Fibroblast of skin of left quadriceps (primary cell): Measurements from ENCODE around the gene RPS14.
A peak's percentile ranks its signal among the peaks of the same experiment; 100 is the strongest.

Experiments used
- DNase-seq, 2 experiments: peaks; one replicate each; pipeline ENCODE4 v3.0.0-alpha.2; 2013; ENCODE audit warnings: low read depth in 2 of 2

The RPS14 gene

DNA sequence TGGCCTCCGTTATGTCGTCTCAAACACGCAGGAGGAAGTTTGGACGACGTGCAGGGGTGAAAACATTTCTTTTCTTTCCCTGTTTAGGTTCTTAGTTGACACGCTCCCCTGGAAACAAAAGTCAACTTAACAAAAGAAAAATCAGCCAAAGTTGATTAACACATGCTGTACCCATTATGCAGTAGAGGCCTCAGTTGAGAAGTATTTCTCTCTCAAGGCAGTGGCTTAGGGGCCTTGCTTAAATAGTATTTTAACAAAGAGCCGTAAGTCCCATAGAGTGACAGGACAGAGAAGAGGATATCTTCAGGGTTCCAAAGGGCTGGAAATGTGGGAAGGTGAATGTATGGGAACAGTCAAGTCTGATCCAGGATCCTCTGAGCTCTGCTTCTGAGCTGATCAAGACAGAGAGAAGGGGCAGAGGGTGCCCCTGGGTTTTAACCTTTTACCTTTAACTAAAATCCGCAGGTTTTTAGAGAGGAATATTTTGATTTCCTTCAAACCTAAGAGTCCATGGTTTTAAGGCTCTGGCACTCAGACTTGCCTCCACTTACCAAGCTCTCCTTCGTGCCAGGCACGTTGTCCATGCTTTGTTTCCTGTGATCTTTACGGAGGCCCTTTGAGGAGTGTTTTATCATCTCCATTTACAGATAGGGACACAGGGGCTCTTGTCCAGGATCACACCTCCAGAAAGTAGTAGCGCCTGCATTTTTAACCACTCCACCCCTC, 36.2 kb downstream of the RPS14 start:
- DNase-seq, result no peak

DNA sequence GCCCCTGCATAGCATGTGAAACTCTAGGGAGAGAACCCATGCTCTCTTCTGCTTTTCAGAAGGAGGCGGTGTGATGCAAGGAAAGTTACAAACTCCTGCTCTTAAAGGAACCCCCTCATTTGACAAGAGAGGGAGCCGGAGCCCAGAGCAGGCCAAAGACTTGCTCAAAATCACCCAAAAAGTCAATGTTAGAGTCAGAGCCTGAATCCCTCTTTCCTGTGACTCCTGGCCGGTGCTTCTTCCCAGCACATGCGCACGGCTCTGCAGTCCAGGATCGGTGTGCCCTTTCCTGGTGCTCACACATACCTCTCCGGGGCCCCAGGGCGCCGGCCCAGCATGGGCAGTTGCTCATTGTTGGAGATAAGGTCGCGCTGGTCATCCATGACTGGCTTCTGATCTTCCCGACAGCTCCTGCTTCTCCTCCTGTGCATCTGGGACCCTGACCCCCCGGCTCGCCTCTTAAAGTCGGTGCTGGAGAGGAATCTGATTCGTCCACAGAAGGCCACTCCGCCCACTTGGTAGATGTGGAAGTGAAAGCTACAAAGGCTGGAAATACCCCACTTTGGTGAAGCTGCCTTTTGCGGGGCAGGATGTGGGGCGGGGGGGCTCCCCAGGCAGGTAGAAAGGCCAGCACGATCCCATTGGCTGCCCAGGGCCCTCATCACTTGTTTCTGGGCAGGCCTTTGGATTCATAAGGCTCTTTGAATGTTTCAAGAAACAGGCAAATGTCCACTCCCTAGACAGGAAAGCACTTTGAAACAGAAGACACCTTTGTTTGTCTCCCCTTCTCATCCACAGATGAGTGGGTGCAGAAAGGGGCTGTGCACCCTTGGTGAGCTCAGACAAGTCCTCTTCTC, 37.0 kb downstream of the RPS14 start, which contains the start of gene CD74:
Gene CD74 (minus strand): TSS at position 592 of the 857 bp plus-strand sequence. CDS start 161 bp downstream, at position 431.
- DNase-seq, result no peak

DNA sequence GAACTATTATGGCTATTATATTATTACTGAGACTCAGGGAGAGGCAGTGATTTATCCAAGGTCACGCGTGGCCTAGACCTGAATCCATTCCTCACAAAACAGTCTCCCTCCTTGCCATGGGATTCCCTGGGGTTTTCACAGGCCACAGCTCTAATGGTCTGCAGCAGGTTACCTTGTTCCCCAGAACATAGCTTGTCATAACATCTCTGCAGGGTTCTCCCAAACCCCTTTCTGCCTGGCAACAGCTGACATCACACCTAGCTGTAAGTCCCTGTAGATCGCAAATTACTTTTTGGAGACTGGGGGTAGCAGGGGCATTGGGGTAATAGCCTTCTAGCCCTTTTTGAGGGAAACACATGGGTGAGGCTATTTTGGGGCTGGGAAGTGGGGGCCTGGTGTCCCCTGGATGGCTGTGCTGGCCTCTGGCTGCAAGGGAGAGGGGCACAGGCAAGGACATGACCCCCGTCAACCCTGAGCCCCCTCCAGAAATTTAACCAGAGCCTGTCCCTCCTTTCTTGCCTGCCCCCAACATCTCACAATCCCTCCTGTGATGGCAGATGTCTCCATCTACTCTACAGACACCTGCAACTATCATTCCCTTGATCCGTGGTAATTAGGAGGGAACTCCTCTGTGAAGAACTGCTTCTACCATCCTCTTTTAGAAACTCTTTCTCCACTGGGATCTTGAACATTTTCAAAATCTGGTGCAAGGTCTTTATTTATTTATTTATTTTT, 38.1 kb downstream of the RPS14 start:
- no peak for DNase-seq

DNA sequence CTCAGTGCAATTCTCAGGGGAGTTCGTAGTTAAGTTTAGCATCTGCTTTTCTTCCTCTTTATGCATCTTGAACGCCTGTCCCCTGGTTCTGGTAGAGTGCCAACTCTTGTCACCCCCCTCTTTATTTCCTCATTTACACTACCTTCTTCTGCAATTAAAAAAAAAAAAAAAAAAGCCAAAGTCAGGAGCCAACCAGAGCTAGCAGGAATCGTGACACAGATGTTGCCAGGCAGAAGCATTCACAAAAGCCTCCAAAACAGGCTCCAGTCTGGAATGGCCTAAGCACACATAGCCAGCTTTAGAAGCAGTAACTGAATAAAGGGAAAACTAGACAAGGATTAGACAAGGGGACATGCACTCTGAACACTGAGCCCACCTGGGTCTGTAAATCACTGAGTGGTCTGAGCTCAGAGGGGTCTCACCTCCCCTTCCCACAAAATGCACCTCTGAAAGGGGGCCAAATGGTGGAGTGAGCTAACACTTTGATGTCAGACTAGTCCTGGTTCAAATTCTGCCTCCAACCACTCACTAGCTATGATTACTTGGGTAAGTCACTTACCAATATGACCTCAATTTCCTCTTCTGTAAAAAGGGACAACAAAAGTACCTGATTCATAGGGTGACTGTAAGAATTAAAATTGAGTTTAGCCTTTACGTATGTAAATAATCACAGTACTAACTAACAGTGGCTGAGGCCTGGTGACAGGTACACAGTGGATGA, 38.9 kb downstream of the RPS14 start:
- DNase-seq, result peak; percentile 32 to 37

DNA sequence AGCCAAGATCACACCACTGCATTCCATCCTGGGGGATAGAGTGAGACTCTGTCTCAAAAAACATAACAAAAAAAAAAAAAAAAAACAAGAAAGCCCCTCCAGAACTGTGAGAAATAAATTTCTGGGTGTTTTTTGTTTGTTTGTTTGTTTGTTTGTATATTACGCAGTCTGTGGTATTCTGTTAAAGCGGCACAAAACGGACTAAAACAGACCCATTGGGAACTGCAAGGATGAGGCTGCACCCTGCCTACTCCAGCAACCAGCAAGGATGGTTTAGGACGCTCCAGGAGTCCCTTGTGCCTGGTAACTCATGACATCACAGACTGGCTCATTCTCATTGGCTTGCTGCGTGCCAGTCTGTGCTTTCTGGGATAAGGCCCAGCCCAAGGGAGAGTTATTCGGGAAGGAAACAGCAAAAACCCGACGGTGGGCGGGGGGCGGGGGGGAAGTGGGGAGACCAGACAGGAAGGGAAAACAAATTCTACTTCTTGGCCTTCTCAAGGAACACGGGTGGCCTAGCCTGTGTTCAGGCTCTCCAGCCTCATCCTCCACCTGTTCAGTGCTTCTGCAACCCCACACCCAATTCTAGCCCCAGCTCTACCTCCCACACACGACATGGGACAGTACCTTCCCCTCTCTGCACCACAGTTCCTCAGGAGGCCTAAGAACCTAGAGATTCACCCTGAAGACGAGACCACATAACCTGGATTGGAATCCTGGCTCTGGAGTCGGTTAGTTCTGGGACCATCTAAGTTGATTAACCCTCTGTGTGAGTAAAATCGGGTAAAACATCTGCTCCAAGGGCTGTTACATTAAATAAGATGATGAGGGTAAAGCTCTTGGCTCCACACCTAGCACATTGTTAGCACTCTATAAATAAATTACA, 39.7 kb downstream of the RPS14 start:
- DNase-seq, result peak; percentile 60 to 63

DNA sequence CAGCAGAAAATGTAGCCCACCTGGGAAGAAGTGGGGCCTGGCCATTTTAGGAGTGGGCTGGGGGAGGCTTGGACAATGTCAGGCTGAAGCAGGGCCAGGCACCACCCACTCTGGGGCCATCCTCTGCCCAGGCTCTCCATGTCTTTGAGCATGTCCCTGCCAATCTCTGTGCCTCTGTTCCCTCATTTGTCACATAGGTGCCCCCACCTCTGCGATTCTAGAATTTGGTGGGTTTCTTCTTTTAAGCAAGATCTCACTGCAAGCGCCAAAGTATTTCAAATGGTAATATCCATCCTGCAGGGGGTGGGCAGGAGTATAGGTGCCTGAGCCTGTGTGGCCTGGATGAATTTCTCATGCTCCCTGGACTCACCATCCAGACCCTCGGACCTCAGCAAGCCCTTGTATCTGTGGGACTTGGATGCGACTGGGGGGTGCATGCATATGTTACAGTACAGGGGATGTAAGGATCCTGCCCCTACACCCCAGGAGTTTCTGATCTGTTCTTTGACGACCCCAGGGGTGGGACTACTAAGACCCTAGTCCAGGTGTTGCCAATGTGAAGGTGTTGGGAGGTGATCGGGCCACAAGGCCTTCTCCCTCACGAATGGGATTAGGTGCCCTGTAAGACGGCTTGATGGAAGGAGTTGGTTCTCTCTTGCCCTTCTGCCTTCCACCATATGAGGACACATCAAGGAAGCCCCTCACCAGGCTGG, 41.2 kb downstream of the RPS14 start:
- DNase-seq, result no peak

DNA sequence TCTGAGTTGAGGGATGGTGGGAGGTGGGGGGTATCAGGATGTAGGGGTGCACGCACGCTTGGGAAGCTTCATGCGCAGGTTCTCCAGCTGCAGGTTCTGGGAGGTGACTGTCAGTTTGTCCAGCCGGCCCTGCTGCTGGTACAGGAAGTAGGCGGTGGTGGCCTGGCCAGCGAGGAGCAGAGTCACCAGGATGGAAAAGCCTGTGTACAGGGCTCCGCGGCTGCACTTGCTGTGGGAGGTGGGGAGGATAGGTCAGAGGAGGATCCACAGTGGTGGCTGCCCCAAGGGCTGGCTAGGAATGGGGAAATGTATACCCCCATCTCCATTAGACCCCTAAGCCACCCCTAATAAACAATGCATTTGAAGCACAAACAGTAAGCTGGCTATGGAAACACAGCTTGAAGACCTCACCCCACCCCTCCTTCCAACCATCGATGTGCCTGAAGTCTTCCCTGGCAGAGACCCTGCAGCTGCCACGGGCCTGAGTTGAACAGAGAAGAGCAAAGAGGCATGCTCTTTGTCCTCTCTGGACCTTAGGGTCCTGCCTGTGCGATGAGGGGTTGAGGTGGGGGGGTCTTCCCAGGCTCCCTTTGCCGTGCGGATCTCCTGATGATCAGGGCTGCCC, 42.3 kb downstream of the RPS14 start:
- DNase-seq, result no peak

DNA sequence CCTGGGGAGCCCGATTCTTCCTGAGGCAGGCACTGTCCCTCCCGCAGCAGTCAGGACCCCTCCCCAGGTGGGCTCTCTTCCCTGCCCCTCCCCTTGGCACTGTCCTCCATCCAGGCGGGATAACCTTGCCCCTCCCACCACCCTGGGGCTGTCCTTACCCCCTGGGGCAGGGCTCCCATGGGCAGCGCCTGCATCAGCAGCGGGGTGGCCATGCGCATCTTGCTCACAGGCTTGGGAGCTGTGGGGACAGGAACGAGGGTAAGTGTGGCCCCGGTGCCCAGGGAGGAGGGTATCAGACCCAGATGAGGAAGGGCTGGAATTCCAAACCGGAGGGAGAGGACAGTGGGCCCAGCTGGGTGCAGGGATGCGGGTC, 42.8 kb downstream of the RPS14 start:
- DNase-seq, result no peak

DNA sequence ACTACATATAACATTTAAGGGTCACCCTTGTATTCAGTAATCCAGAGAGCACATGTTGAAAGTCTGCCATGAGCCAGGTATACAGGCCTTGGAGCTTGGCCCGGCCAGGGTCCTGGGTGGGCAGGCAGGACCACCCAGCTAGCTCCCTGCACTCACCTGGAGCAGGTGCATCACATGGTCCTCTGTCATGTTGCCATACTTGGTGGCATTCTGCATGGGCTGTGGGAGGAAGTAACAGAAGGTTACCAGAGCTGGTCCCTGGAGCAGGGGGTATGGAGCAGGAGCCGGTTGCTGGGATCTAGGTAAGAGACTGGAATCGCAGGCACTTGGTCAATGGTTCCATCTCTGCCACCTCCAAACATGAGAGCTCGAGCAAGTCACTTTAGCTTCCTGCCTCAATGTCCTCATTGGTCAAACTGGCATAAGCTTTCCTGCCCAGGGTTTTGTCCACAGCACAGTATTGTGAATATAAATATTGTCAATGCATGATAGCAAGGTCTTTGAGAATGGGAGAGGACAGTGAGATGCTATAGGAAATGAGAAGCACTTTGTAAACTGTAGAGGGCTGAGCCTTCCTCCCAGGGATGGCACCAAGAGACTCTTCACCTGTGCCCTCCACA, 43.3 kb downstream of the RPS14 start:
- no peak for DNase-seq

DNA sequence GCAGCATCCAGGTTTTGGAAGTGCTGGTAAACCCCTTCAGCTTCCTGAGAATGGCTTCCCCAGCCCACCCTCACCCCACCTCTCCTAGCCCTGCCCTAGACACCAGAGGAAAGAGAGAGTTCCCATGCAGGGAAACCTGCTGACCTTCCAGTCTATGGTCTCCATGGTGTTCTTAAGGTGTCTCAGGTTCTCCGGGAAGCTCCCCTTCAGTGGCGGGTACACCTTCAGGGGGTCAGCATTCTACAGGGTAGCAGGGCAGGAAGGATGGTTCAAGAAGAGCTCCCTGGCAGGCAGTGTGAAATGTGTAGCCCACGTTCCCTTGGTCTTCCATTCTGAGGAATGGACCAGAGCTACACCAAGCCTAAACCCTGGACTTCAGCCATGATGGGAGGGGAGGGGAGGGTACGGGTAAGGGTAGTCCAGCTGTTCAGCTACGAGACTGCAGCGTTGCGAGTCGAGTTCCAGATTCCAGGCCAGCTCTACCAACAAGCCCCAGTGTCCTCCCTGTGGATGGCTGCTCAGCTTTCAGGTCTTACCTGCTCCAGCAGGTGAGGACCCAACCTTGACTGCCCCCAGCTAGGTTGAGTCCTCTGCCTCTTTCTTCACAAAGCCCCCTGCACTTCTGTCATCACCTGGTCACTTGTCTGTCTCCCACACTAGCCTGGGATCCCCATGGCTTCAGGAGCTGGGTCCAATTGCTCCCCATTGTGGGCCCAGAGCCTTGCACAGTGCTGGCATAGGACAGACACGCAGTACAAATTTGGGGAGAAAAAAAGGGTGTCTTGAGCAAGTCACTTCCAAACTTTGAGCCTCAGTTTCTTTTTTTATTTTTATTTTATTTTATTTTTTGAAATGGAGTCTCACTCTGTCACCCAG, 44.4 kb downstream of the RPS14 start:
- no peak for DNase-seq

DNA sequence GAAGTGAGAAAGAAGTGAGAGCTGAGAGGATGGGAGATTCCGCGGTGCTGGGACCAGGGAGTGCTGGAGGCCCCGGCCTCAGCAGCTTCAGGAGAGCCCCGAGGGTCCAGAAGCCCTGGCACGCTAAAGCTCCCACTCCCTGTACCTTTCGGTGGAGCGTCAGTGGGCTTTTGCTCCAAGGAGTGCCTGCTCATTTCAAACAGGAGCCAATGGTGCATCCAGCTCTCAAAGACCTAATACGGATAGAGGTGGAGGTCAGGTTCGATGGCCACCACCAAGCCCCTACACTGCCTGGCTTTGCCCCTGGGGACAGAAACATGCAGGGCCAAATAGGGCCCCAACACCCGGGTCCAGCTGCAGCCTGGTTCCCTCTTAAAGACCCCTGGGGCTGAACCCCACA, 45.0 kb downstream of the RPS14 start:
- no peak for DNase-seq

DNA sequence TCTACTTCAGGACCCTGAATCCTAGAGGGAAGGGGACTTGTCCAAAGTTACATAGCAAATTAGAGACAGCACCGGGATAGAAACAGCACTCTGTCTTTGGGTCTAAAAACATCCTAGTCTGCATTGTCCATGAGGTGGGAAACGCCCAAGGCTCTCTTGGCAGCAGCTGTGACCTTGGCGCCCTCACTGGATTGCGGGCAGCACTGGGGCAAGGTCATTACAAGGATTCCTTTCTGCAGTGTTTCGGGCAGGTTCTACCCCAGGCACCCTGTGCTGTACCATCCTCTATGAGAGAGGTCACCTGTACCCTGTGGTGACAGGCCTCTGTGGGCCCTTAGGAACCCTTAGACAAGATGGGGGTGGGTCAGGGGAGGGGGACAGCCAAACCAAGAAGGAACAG, 45.4 kb downstream of the RPS14 start:
- no peak for DNase-seq

DNA sequence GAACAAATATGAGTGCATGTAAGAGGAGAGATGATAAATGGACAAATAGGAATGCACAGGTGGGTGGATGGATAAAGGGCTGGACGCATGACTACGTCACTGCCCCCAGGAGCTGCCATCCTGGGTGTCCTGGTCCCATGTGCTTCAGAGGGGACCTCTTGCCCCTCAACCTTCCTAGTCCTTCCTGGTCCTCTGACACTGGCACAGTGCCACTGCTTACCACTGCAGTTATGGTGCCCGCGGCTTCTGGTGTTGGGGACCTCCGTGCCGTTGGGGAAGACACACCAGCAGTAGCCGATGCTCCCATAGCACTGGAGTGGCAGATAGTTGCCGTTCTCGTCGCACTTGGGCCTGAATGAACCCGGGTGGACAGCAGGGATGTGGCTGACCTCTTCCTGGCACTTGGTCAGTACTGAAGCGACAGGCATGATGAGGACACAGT, 46.6 kb downstream of the RPS14 start:
- DNase-seq, result no peak

DNA sequence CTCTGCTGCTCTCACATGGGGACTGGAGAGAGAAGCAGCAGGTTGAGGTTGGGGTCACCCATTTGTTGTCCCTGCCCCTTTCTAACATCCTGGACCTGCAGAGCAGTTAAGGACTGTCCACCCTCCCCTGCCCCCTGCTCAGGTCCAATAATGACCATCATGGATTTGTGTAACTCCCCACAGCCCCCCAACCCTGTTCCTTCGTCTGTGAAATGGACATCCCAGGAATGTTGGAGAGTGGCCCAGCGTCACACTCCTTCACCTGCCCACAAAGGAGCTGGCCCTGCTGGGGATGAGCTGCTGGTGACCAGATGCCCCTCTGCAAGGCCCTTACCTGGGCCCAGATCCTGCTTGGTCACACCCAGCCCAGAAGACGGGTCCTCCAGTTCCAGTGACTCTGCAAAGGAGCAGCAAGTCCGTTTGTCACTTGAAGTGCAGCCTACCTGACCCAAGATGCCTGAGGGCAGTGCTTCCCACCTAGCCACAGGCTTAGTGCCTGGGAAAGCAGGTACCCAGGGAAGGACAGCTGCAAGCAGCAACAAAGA, 47.2 kb downstream of the RPS14 start:
- DNase-seq, result no peak

DNA sequence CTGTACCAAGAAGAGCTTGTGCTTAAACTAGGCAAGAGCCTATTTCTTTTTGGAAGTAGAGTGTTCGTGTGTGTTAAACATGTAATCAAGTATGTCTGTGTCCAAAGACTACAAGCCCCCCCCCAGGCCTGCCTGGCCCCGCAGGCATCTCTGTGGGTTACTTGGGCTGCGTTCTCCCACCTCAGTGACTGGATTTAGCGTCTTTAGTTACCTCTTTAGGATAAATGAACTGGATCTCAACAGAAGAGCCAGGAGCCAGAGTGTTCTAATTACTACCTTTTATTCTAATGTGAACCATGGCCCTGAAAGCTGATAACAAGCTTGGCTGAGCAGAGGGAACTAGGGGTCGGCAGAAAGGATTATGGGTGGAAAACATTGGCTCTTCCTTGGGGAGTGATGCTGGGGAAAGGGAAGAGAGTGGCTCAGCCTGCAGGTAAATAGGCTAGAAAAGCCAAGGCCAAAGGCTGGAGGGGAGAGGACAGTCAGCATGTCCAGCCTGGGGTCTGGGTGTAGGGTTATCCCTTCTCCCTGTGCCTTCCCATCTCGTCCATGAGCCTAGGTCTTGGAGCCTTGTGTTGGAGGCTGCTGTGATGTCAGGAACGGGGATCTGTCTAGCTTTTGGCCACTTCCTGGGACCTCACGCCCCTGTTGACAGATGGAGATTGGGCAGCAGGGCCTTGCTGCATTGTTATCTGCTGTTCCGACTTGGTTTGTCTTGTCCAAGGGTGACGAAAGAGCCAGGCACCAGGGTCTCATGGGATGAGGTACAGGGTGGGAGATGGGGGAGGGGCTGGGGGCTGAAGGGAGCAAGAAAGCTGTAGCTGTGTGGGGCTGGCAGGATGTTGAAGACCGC, 47.9 kb downstream of the RPS14 start:
- DNase-seq, result no peak

DNA sequence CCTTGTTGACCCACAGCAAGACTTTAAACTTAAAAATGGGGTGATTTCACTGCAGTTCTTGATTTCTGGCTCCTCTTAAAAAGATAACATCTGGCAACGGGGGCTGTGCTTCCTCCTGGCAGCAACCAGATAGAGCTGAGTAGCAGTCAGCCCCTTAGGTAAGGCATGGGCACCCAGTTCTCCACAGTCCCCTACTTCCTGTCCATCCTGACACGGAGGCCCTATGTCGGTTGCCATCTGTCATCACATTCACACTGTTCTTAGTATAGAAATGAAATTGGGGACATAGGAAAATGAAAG, 48.5 kb downstream of the RPS14 start:
- DNase-seq, result no peak
